PFSK-1 (cell line): ENCODE data around the gene ARFGEF2.

Source experiments
- FOXP2 ChIP-seq: optimal IDR thresholded peaks from 2 replicates; pipeline ENCODE3; 2011; ENCODE audit warnings: borderline replicate concordance, control low read depth, inconsistent platforms; ENCODE audit not compliant: insufficient read depth; ENCODE audit errors: extremely low read length, extremely low read depth
- POLR2AphosphoS5 ChIP-seq: IDR thresholded peaks from 2 replicates; pipeline ENCODE4 v1.6.1; 2012; ENCODE audit warnings: low read depth, mild to moderate bottlenecking, control low read depth, low read length, moderate library complexity
- SIN3A ChIP-seq: IDR thresholded peaks from 2 replicates; pipeline ENCODE4 v1.6.1; 2012; ENCODE audit warnings: mild to moderate bottlenecking, low read length, moderate library complexity, borderline replicate concordance; ENCODE audit not compliant: insufficient read depth
- TF ChIP-seq, protein P1 (sequence below), 2 experiments: IDR thresholded peaks; 2 replicates each; pipeline versions ENCODE4 v1.6.1 to v1.8.0; 2011 to 2012; ENCODE audit warnings: low read depth in 2 of 2, low read length in 2 of 2, control low read depth in 1 of 2, inconsistent platforms in 1 of 2, mild to moderate bottlenecking in 1 of 2, moderate library complexity in 1 of 2; ENCODE audit not compliant: insufficient read depth in 1 of 2

DNA sequence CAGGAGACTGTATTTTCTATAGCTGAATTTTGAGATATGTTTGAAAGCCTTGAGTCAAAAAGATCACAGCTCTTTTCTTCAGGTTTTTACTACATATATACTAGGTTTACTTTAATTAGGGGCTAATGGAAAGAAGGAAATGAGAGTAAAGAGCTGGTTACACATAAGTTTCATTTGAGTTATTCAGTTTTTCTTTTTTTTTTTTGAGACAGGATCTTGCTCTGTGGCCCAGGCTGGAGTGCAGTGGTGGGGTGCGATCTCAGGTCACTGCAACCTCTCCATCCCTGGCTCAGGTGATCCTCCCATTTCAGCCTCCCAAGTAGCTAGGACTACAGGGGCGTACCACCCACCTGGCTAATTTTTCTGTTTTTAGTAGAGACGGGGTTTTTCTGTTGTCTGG is 4.8 kb downstream of the ARFGEF2 start:
- no peak for TF ChIP-seq POLR2AphosphoS5
- no peak for TF ChIP-seq SIN3A
- TF ChIP-seq, protein P1, sequence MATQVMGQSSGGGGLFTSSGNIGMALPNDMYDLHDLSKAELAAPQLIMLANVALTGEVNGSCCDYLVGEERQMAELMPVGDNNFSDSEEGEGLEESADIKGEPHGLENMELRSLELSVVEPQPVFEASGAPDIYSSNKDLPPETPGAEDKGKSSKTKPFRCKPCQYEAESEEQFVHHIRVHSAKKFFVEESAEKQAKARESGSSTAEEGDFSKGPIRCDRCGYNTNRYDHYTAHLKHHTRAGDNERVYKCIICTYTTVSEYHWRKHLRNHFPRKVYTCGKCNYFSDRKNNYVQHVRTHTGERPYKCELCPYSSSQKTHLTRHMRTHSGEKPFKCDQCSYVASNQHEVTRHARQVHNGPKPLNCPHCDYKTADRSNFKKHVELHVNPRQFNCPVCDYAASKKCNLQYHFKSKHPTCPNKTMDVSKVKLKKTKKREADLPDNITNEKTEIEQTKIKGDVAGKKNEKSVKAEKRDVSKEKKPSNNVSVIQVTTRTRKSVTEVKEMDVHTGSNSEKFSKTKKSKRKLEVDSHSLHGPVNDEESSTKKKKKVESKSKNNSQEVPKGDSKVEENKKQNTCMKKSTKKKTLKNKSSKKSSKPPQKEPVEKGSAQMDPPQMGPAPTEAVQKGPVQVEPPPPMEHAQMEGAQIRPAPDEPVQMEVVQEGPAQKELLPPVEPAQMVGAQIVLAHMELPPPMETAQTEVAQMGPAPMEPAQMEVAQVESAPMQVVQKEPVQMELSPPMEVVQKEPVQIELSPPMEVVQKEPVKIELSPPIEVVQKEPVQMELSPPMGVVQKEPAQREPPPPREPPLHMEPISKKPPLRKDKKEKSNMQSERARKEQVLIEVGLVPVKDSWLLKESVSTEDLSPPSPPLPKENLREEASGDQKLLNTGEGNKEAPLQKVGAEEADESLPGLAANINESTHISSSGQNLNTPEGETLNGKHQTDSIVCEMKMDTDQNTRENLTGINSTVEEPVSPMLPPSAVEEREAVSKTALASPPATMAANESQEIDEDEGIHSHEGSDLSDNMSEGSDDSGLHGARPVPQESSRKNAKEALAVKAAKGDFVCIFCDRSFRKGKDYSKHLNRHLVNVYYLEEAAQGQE (IDR thresholded peaks at IDR 0.05; ENCODE audit: insufficient read depth in 1 of 2, low read depth in 2 of 2, low read length in 2 of 2): no peak
- no peak for TF ChIP-seq FOXP2
